Tibial nerve (tissue), 4 donors: Measurements from ENCODE around the gene IRF1.

Experiments used
- EP300 ChIP-seq, 2 donors: sonication (generic); formaldehyde crosslinking; IDR thresholded peaks; one replicate each; pipeline ENCODE4 v1.6.1; 2017; ENCODE audit warnings: antibody characterized with exemption in 2 of 2, mild to moderate bottlenecking in 1 of 2
- POLR2A ChIP-seq, 2 donors: fragments of 450-650 bp; IDR thresholded peaks; one replicate each; pipeline ENCODE4 v1.6.1; 2017; ENCODE audit warnings: antibody characterized with exemption in 2 of 2, mild to moderate bottlenecking in 2 of 2, moderate library complexity in 2 of 2
- TF ChIP-seq, protein P1 (sequence below), 5 experiments: fragments of 200-600 bp in 3 of 5; fragments of 450-650 bp in 2 of 5; sonication (generic) in 3 of 5; IDR thresholded peaks; one replicate each; pipeline ENCODE4 v1.5.1; 2016 to 2019; ENCODE audit warnings: antibody characterized with exemption in 5 of 5, mild to moderate bottlenecking in 3 of 5, moderate library complexity in 2 of 5

DNA sequence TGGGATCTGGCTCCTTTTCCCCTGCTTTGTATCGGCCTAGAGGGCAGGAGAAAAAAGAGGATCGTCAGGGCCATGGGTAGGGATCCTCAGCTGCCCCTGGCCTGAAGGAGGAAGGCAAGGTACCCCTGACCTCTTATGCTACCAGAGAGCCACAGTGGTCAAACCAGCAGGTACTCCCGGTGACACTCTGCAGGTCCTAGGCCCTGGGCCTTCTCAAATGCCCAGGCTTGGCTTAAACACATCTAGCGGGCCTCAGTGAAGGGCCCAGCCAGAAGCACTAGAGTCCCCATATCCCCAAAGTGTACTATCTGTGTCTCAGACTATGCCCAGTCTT lies 3.5 kb downstream of the IRF1 start:
- TF ChIP-seq POLR2A (IDR thresholded peaks at IDR 0.05) (no peak), EP300 (IDR thresholded peaks at IDR 0.05) (no peak)
- TF ChIP-seq, protein P1, sequence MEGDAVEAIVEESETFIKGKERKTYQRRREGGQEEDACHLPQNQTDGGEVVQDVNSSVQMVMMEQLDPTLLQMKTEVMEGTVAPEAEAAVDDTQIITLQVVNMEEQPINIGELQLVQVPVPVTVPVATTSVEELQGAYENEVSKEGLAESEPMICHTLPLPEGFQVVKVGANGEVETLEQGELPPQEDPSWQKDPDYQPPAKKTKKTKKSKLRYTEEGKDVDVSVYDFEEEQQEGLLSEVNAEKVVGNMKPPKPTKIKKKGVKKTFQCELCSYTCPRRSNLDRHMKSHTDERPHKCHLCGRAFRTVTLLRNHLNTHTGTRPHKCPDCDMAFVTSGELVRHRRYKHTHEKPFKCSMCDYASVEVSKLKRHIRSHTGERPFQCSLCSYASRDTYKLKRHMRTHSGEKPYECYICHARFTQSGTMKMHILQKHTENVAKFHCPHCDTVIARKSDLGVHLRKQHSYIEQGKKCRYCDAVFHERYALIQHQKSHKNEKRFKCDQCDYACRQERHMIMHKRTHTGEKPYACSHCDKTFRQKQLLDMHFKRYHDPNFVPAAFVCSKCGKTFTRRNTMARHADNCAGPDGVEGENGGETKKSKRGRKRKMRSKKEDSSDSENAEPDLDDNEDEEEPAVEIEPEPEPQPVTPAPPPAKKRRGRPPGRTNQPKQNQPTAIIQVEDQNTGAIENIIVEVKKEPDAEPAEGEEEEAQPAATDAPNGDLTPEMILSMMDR (IDR thresholded peaks at IDR 0.05), result no peak
